CD4-positive, alpha-beta T cell treated with Interleukin-6 for 4 hours (primary cell): ENCODE results near the gene POTEB.
"Not testable (repeated sequence)": the region's sequence is repeated elsewhere in the genome, so short reads cannot be mapped to it uniquely, and the experiment has no call there.

Source experiments
- DNase-seq: peaks from one replicate; pipeline ENCODE4 v3.0.0-alpha.2; 2020; ENCODE audit warnings: mixed read lengths

Gene POTEB

DNA sequence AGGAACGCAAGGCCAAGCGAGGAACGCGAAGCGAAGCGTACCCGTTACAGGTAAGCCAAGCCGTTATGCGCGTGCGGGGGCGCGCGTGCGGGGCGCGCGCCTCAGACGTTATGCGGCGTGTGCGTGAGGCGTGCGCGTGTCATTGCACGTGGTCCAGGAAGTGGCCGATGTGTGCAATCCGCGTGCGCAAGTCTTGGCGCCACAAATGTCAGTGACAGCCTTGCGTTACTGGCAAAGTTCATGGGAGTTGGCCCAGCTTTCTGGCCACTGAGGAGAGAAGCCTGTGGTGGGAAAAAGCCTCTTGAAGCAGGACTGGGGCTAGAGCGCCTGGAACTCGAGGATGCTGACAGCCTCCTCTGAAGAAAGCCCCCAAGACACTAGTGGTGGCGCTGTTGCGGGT lies at the start of gene POTEB:
POTEB (minus strand) TSS at position 101 of the 400 bp plus-strand sequence. CDS start 489 bp downstream, outside the sequence.
- DNase-seq = not testable (repeated sequence)

DNA sequence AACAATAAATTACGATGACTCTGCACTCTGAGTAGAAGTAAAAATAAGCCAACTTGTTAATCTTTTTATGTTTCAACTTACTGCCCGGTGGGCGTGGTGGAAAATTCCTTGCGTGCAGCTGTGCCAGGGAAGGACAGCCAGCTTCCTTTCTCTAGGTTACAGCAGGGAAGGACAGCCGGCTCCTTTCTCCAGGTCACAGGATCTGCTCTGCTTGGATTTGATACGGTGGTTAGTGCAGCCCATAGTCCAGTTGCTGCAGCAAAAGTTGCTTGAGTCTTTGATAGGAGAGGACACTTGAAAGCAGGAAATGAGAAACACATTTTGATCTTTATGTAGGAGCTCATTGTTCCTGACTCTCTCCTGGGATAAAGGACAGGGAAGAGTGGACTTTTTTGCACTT lies 13.4 kb upstream of the POTEB start:
- DNase-seq = not testable (repeated sequence)

GRCh38 chr15:21889542-21889941 lies 12.0 kb upstream of the POTEB start:
- not testable (repeated sequence) for DNase-seq

- DNase-seq = not testable (repeated sequence)
Observed at GRCh38 chr15:21838831-21839230, 38.7 kb downstream of the POTEB start.
